ENCODE measurements around the gene THSD7B.

Gene THSD7B

GRCh38 chr2:137009953-137010352, 244.6 kb downstream of the THSD7B start:
- no peak for DNase-seq (ENCODE audit: low read depth)
- TF ChIP-seq CTCF (IDR thresholded peaks at IDR 0.05; ENCODE audit: low read depth, low read length, missing control alignments) = no peak
- H3K4me3 ChIP-seq (ENCODE audit: low read depth, low read length) = no peak overlapping the region

- TF ChIP-seq CTCF (IDR thresholded peaks at IDR 0.05; ENCODE audit: low read depth, low read length, missing control alignments) = no peak
- DNase-seq (ENCODE audit: low read depth) = no peak
- no peak overlapping the region for H3K4me3 ChIP-seq (ENCODE audit: low read depth, low read length)
These were observed 255.3 kb downstream of the THSD7B start for GRCh38 chr2:137020452-137021196.

- no peak for TF ChIP-seq CTCF (IDR thresholded peaks at IDR 0.05; ENCODE audit: low read depth, low read length, missing control alignments)
- DNase-seq (ENCODE audit: low read depth) = no peak
- H3K4me3 ChIP-seq (ENCODE audit: low read depth, low read length) = no peak overlapping the region
These were observed 256.4 kb downstream of the THSD7B start for GRCh38 chr2:137021763-137022162.

DNA sequence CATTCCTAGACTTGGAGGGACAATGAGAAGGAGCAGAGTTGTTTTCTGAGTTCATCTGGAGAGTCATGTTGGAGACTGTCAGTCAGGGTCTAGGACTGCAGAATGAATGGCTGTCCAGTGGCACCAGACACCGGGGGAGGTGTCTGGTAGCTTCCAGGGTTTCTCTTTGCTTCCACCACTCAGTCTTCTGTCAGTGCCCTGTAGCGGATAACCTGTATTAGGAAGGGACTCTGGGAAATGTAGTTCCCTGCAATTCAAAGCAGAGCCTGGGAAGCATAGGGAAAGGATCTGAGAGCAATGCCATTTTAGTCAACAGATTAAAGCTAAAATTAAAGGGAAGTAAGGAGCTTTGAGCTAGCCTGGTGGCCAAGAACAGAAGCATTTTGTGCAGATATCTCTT, 257.9 kb downstream of the THSD7B start:
- DNase-seq (ENCODE audit: low read depth) = no peak
- TF ChIP-seq CTCF (IDR thresholded peaks at IDR 0.05; ENCODE audit: low read depth, low read length, missing control alignments) = no peak
- H3K4me3 ChIP-seq (ENCODE audit: low read depth, low read length) = no peak overlapping the region

- H3K4me3 ChIP-seq (ENCODE audit: low read depth, low read length) = no peak overlapping the region
- no peak for TF ChIP-seq CTCF (IDR thresholded peaks at IDR 0.05; ENCODE audit: low read depth, low read length, missing control alignments)
- DNase-seq (ENCODE audit: low read depth) = no peak
These were observed 266.4 kb downstream of the THSD7B start for GRCh38 chr2:137031731-137032130.

- no peak for TF ChIP-seq CTCF (IDR thresholded peaks at IDR 0.05; ENCODE audit: low read depth, low read length, missing control alignments)
- H3K4me3 ChIP-seq (ENCODE audit: low read depth, low read length) = no peak overlapping the region
- DNase-seq (ENCODE audit: low read depth) = no peak
These were observed 271.3 kb downstream of the THSD7B start for GRCh38 chr2:137036619-137037018.

Data from GM12864 (cell line).